Vagina (tissue), 2 donors: ENCODE data around the gene GPRIN2. TPM values are rescaled to one million over a fixed set of nuclear protein-coding genes. Genes with fewer than 3 reads are reported as not detected.

Source experiments
- DNase-seq, 2 donors: peaks; one replicate each; pipeline ENCODE4 v3.0.0-alpha.2; 2017; ENCODE audit errors: extremely low spot score in 2 of 2
- H3K27ac ChIP-seq: fragments of 200-600 bp; sonication (generic); one replicate; pipeline ENCODE4 v1.5.1; 2019
- H3K27me3 ChIP-seq: fragments of 200-600 bp; sonication (generic); one replicate; pipeline ENCODE4 v1.5.1; 2019
- H3K36me3 ChIP-seq, 2 donors: fragments of 200-600 bp; sonication (generic); one replicate each; pipeline ENCODE4 v1.5.1; 2017 to 2019
- H3K4me1 ChIP-seq: fragments of 200-600 bp; sonication (generic); one replicate; pipeline ENCODE4 v1.5.1; 2019
- H3K4me3 ChIP-seq, 2 donors: fragments of 200-600 bp; sonication (generic); 1 replicate in 1 of 2; 2 replicates in 1 of 2; pipeline ENCODE4 v1.5.1; 2016 to 2019
- H3K9me3 ChIP-seq: fragments of 200-600 bp; sonication (generic); one replicate; pipeline ENCODE4 v1.5.1; 2019
- POLR2A ChIP-seq, 2 donors: fragments of 450-650 bp; IDR thresholded peaks; one replicate each; pipeline ENCODE4 v1.6.1; 2017; ENCODE audit warnings: antibody characterized with exemption in 2 of 2, mild to moderate bottlenecking in 2 of 2, moderate library complexity in 2 of 2
- POLR2AphosphoS5 ChIP-seq, 2 donors: sonication (generic); formaldehyde crosslinking; IDR thresholded peaks; one replicate each; pipeline ENCODE4 v1.9.0; 2017; ENCODE audit warnings: antibody characterized with exemption in 2 of 2, mild to moderate bottlenecking in 2 of 2, low read depth in 1 of 2; ENCODE audit not compliant: insufficient read depth in 1 of 2
- intact Hi-C: fragments of 100-400 bp; cut with DNase I; formaldehyde crosslinking; loops from one replicate; pipeline ENCODE4 v1.15.1; 2023
- total RNA-seq: library from RNA; depleted of rRNA; stranded (reverse); fragments of >200 nt; gene quantifications from one replicate; pipeline ENCODE4 v1.2.3, GENCODE V29; 2016
- TF ChIP-seq, protein P1 (sequence below), 3 experiments: fragments of 450-650 bp in 2 of 3; fragments of 200-600 bp in 1 of 3; sonication (generic) in 1 of 3; IDR thresholded peaks; one replicate each; pipeline ENCODE4 v1.5.1; 2017 to 2019; ENCODE audit warnings: antibody characterized with exemption in 3 of 3, mild to moderate bottlenecking in 2 of 3, moderate library complexity in 2 of 3

The GPRIN2 gene
- total RNA-seq, 1 donor from 2014 or later, result 5.6 TPM

DNA sequence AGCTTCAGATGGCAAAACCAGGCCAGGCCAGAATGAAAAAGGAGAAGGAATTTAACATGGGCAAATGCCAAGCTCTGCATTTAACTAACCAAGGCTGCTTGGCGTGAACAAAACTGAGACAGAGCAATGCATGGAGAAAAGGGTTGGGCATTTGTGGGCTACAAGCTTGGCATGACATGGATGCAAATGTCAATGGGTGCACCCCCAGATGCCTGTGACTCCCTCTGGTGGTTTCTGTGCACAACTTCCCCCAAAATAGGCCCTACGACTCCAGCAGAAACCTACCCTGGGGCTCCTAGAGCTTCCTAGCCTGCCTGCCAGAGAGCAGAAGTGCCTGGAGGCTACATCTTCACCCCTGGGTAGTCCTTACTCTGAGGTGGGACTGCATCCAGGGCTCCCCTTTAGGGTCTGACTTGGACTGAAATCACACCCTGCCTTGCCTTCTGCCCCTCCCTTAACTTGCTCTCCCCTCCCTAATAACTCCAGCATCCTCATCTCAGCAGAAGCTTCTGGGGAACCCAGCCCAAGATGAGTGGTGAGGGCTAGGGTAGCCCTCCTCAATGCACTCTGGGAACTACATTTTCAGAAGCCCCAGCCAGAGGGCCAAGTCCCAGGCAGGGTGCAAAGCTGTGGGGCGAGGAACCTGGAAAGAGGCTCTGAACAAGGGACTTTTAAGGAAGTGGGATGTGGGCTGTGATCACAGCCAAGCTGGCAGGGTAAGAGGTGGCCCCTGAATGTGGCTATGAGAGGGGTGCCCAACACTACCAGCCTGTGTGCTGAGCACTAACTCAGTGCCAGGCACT lies 11.3 kb downstream of the GPRIN2 start:
- DNase-seq, result no peak
- Histone ChIP-seq H3K4me1 (peaks cover 13% of the 10 kb centered on the region), H3K27ac (no peak overlapping the region)

DNA sequence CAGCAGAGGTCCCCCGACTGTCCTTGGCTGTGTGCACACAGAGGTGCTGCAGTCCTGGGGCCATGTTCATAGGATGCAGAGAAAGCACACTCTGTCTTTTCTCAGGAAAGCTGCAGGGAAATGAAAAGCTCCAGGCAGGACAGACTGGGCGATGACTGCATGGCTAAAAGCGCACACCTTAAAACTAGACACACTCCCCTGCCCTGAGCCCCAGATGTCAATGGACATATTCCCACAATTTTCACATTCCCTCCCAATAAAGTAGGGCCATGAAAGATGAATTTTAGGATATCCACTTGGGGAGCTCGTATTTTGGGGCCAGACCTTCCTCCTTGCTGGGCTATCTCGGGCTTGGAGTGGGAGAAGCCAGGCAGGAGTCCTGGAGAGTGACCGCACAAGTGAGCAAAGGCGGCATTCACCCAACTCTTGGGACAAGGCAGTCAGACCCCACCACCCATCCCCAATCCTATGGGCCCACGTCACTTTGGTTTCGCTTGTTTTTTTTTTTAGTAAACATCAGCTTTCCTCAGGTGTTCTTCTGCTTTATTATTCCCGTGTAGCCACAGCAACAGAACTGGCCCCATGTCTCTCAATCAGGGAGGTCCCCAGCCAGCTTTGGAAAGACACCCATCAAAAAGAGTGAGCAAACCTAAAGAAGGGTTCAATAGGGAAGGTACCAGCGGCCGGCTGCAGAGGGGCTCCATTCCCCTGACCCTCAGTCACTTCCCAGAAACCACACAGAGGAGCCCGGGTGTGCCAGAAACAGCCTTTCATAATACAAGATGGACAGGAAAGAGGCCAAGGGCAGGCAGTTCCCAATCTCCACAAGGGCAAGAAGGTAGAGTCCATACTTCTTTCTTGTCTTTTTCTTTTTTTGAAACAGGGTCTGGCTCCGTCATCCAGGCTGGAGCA lies 12.7 kb downstream of the GPRIN2 start:
- H3K36me3 ChIP-seq, result no peaks in the 10 kb centered on the region
- H3K4me1 ChIP-seq, result peaks cover 13% of the 10 kb centered on the region
- DNase-seq, result no peak
- TF ChIP-seq, protein P1, sequence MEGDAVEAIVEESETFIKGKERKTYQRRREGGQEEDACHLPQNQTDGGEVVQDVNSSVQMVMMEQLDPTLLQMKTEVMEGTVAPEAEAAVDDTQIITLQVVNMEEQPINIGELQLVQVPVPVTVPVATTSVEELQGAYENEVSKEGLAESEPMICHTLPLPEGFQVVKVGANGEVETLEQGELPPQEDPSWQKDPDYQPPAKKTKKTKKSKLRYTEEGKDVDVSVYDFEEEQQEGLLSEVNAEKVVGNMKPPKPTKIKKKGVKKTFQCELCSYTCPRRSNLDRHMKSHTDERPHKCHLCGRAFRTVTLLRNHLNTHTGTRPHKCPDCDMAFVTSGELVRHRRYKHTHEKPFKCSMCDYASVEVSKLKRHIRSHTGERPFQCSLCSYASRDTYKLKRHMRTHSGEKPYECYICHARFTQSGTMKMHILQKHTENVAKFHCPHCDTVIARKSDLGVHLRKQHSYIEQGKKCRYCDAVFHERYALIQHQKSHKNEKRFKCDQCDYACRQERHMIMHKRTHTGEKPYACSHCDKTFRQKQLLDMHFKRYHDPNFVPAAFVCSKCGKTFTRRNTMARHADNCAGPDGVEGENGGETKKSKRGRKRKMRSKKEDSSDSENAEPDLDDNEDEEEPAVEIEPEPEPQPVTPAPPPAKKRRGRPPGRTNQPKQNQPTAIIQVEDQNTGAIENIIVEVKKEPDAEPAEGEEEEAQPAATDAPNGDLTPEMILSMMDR (IDR thresholded peaks at IDR 0.05), result no peak
- no peak overlapping the region for H3K27ac ChIP-seq
- intact Hi-C loops, result no loop called here
- no peaks in the 10 kb centered on the region for H3K9me3 ChIP-seq
- H3K27me3 ChIP-seq, result peaks cover 4% of the 10 kb centered on the region
- H3K4me3 ChIP-seq, result no peak overlapping the region

More for the DNA sequence above, 11.3 kb downstream of the GPRIN2 start:
- Histone ChIP-seq H3K27me3 (peaks cover 4% of the 10 kb centered on the region), H3K36me3 (no peaks in the 10 kb centered on the region), H3K9me3 (no peaks in the 10 kb centered on the region), H3K4me3 (no peak overlapping the region)
- intact Hi-C loops, result no loop called here
- TF ChIP-seq, protein P1 (IDR thresholded peaks at IDR 0.05), result no peak
- TF ChIP-seq POLR2AphosphoS5 (IDR thresholded peaks at IDR 0.05; ENCODE audit: insufficient read depth in 1 of 2, low read depth in 1 of 2), result no peak
- no peak for TF ChIP-seq POLR2A (IDR thresholded peaks at IDR 0.05)

DNA sequence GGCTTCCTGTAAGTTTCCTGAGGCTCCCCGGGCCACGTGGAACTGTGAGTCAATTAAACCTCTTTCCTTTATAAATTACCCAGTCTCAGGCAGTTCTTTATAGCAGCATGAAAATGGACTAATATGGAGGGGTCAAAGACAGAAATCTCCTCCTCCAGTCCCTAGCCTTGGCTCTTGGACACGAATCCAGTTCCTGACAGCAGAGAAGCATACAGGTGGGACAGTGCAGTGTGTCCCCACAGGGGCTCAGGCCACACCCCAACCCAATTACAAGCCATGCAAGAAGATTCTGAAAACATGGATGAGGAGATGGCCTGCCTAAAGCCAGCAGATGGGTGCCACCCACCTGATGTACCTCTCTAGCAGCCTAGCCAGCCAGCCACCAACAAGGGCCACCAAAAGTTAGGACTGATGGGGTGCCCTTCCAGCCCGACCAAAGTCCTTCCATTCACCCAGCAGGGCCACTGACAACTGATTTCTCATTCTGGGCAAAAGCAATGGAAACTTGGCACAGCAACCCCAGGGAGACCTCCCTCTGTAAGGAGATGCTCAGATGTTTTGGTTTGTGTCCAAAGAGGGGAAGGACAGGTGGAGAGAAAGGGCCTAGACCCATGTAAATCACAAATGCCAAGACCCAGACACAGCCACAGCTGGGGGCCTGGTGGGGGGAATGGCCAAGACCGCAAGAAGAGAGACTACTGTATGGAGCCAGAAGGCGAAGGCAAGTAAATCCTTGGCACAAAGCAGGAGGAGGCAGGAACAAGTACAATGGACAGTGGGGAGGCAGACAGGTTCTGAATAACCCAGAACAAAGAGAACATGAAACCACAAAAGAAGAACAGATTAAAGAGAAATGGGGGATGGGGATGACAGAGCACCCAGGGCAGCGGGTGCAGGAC lies 13.6 kb downstream of the GPRIN2 start:
- peaks cover 4% of the 10 kb centered on the region for H3K27me3 ChIP-seq
- intact Hi-C loops, result no loop called here
- H3K27ac ChIP-seq, result no peak overlapping the region
- DNase-seq, result no peak
- H3K9me3 ChIP-seq, result no peaks in the 10 kb centered on the region
- TF ChIP-seq POLR2A (IDR thresholded peaks at IDR 0.05) (no peak), POLR2AphosphoS5 (IDR thresholded peaks at IDR 0.05; ENCODE audit: insufficient read depth in 1 of 2, low read depth in 1 of 2) (no peak)
- TF ChIP-seq, protein P1 (IDR thresholded peaks at IDR 0.05), result no peak
- peaks cover 13% of the 10 kb centered on the region for H3K4me1 ChIP-seq
- H3K36me3 ChIP-seq, result no peaks in the 10 kb centered on the region
- no peak overlapping the region for H3K4me3 ChIP-seq

DNA sequence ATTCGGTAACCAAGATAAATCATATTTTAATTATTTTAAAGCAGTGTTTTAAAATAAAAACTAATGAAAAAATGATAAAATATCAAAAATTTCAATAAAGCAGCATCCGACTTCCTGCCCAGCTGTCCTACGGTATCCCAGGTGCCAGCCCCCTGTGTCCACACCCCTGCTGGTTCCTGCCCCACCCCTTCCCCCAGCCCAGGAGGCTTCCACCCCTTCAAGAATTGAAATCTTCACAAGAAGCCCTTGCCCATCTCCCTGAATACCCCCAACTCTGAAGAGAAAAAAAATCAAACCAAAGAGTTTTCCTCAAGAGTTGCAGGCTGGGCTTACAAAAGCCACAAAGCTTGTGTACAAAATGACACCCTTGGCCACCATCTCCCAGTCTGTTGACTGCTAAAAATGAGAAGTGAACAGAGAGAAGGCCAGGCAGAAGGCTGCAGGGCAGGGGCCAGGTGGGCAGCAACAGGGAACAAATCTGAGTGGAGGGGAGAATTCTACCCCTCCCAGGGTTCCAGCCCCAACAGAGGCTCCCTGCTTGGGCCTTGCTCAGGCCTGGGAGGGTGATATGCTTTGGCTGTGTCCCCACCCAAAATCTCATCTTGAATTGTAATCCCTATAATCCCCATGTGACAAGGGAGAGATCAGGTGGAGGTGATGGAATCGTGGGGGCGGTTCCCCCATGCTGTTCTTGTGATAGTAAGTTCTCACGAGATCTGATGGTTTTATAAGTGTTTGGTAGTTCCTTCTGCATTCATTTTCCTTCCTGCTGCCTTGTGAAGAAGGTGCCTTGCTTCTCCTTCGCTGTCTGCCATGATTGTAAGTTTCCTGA lies 14.5 kb downstream of the GPRIN2 start:
- Histone ChIP-seq H3K4me1 (peaks cover 13% of the 10 kb centered on the region), H3K4me3 (no peak overlapping the region), H3K27ac (no peak overlapping the region), H3K9me3 (no peaks in the 10 kb centered on the region), H3K27me3 (peaks cover 4% of the 10 kb centered on the region), H3K36me3 (no peaks in the 10 kb centered on the region)
- intact Hi-C loops, result no loop called here
- TF ChIP-seq POLR2AphosphoS5 (IDR thresholded peaks at IDR 0.05; ENCODE audit: insufficient read depth in 1 of 2, low read depth in 1 of 2), result no peak
- TF ChIP-seq POLR2A (IDR thresholded peaks at IDR 0.05), result no peak
- TF ChIP-seq, protein P1 (IDR thresholded peaks at IDR 0.05), result no peak
- DNase-seq, result no peak
